GM18868 (cell line): ENCODE measurements around the gene ZFHX2.
"Not testable (repeated sequence)": the region's sequence is repeated elsewhere in the genome, so short reads cannot be mapped to it uniquely, and the experiment has no call there.

Experiments
- ATAC-seq: cut with Tn5 transposase; IDR thresholded peaks from one replicate; pipeline ENCODE4 v1.9.1; 2021; ENCODE audit warnings: mild to moderate bottlenecking, moderate library complexity; ENCODE audit not compliant: unreplicated experiment

The ZFHX2 gene

DNA sequence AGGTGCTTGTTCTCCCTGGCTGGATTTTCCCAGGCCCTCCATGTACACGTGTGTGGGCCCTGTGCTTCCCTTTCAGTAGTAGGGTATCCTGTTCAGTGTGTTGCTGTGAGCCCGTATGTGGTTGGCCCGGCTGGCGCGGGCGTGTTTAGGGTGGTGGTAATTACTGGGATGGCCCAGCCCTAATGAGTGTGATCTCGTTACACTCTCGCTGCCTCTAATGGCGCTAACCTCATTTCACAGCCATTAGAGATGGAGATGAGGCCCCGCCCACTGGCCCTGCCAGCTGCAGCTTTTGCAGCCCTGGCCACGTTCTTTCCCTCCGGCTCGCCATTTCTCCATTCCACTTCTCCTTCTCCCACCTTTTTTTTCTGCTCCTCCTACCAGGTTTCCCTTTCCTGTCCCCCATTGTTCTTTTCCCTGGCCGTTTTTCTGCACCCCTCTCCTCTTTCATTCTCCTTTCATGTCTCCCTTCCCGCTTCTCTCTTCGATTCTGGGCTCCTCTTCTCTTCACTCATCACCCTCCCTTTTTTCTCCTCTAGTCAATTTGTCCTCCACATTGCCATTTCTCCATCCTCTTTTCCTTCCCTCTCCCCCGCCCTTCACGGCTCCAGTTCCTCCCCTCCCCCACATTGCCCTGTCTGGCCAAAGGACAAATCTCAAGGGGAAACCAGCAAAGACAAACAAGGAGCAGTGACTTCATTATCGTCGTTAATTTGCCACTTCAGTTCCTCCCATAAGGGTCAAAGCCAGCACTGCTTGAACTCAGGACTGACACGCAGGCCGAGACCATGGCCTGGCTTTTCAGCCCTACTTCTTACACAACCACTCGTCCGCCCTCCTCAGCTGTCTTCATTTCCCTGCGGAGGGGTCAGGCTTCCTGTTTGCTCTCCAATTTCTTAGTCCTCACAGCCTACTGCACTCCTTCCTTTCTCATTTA is 6.8 kb downstream of the ZFHX2 start:
- no peak for ATAC-seq

DNA sequence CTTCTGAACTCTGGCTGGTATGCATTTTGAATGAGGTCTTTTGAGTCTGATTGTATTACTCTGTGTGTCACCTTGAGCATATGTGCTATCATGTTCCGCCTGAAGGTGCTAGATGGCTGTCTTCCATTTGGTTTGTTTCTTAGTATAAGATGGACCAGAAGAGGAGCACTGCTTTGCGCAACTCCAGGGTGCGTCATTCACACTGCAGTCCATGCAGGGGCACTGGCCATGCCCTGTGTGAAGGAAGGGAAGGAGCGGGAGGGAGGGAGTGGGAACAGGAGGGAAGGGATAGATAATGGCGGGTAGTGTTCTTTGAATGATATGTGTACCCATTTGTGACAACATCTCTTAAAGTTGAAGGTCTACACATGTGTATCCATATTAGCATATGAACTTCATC is 8.2 kb downstream of the ZFHX2 start:
- ATAC-seq = no peak

DNA sequence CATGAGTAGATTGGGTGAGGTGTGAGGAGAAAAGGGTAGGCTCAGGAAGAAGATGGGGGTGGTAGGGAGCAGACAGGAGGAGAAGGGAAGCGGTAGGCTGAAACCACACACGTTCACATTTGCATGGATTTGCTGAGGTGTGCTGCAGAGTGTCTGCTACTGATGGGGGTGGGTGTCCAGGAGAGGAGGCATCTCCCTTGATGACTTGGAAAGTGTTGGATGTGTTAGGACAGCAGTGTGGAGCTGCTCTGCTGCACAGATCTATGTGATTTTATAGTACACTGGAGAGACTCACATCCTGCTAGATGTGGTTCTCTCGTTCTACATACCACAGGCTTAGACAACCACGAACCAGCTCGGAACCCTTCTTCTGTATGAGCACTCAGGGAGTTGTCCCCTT is 9.3 kb downstream of the ZFHX2 start:
- no peak for ATAC-seq

DNA sequence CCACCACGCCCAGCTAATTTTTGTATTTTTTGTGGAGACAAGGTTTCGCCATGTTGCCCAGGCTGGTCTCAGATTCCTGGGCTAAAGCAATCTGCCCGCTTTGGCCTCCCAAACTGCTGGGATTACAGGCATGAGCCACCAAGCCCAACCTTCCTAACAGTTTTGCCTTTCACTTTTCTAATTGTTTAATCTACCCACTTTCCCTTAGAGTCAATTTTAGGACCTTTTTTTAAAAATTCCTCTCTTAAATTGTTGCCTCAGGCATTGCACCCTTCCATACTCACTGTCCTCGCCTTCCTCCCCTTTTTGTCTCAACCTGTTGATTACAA is 11.5 kb downstream of the ZFHX2 start:
- no peak for ATAC-seq

DNA sequence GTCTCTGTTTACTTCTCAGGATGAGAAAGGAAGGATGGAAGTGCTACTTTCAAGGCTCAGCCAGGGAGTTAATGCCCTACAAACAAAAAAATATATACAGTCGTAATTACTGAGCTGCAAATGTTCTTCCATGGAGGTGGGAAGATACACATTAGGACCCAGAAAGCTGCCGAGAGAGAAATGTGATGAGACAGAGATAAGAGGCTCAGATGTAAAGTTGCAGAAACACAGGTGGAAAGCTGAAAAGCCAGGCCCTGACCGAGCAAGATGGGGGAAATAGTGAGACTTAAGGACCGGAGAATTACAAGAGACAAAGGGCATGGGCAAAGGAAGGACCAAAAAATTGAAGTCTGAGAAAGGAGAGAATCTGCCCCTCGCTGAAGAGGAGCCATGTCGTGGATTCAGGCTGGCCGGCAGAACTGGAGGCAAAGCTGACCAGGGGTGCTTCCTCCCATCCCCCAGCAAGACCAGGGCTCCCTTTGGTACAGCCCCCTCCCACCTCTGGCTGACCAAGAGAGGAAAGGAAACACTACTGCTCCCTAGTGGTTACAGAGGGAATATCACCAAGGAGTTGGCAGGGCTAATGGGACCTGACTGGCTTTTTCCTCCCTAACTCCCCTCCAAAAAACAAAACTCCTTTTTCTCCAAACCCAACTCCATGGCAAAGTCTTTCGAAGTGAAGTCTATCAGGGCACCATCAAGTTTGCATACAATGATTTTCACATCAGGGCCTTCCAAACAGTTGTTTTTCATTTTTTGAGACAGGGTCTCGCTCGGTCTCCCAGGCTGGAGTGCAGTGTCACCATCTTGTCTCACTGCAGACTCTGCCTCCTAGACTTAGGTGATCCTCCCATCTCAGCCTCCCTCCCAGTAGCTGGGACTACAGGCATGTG is 12.1 kb downstream of the ZFHX2 start:
- no peak for ATAC-seq

DNA sequence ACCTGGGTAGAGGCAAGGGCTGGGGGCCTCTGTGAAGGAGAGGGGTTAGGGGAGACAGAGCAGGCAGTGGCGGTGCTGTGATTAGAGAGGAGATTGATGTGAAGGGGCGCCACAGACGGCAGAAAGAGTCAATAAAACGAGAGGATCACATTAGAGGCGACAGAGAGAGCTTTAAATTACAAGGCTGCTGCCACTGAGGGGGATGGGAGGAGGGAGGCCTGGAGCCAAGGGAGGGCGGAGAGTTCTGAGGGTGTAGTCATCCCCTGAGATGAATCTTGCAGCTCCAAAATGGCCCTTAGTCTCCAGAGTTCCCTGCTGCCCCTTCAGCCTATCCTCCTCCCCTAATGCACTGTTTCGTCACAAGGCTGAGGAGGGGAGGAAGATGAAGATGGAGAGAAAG is 12.8 kb downstream of the ZFHX2 start:
- ATAC-seq = no peak

DNA sequence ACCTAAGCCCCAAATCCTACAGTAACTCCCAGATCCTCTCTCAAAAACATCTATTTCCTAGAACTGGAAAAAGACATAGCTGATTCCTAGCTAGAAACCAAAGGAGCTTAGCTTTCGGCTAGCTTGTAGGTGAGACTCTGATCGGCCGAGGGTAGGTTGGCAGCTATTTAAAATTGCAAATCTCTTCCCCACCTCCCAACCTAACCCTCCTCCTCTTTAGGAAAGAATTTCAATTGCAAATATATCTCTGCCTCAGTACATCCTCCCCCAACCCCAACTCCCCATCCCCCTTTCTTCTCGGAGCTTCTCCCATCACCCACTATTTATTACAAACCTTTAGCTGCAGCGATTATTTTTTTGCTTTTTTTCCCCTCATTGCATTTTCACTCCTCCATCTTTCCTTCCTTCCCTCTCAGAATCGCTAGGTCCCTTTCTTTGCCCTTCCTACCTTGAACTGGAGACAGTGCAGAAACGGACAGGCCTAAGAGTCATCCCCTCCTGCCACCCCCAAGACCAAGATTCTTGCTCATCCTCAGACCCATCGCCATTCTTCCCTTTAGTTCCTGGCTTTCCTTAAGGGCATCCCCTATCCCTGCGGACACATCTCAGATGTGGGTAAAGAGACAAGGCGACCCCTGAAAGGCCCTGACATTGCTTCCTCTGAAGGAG is 13.4 kb downstream of the ZFHX2 start:
- ATAC-seq = no peak

DNA sequence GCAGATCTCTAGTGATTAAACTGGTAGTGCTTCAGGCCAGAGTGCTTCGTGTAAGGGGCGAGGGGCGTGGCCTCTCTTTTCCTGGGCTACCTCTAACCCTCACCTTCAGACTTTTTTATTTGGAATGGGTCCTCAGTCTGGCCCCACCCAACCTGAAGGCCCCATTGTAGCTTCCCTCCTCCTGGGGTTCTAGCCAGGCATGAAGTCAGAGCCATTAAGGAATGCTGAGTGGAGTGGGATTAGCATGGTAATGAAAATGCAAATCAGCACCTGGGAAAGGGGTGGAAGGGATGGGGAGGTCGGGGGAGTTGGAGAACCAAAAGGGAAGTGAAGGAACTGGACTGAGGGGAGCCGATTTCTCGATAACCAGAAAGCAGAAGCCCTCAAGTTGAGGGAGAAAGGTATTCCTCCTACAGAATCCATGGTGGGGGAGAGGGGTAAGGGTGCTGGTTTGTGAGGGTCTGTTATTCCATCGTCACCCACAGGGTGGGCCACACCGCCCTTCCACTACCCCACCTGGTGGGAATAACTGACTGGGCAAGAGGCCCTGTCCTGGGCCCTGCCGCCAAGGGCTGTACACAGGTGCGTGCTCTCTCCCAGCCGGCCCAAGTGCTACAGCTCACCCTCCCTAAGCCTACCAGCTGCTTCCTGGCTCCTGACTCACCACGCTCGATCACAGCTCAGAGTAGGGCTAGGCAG is 14.1 kb downstream of the ZFHX2 start:
- no peak for ATAC-seq

DNA sequence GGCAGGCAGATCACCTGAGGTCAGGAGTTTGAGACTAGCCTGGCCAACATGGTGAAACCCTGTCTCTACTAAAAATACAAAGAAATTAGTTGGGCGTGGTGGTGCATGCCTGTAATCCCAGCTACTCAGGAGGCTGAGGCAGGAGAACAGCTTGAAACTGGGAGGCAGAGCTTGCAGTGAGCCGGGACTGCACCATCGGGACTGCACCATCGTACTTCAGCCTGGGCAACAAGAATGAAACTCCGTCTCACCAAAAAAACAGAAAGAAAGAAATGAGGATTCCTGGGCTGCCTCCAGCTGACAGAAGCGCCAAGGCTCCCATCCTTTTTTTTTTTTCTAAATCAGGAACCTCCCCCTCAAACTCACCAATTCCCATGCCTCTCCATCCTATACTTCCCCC is 14.7 kb downstream of the ZFHX2 start:
- not testable (repeated sequence) for ATAC-seq

DNA sequence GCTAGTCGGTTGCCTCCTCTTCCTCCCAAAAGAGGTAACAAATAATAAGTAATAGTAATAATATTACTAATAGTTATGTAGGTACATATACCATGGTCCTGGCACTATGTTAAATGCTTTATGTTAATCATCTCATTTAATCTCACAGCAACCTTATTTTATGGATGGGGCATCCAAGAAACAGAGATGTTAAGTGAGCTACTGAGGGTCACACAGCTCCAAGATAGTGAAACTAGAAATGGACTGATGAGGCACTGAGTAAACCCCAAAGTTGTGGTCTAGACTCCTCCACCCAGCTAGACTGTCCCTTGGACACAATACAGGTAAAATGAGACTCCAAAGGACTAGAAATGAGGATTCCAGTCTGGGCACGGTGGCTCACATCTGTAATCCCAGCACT is 15.1 kb downstream of the ZFHX2 start:
- no peak for ATAC-seq

DNA sequence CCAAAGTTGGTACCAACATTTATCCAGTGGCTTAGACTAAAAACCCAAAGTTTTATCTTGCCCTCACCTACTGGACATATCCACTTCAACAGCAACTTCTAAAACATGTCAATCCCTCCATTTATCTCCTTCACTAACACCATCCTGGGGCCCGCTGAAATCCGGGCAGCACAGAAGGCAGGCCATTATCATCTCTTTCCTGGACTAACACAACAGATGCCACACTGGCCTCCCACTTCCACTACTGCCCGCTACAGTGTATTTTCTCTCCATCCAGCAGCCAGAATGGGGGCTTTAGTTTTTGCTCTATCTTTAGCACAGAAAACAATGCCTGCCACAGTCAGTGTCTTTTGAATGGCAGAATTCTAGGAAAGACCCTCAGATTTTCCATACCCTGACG is 15.6 kb downstream of the ZFHX2 start:
- no peak for ATAC-seq

DNA sequence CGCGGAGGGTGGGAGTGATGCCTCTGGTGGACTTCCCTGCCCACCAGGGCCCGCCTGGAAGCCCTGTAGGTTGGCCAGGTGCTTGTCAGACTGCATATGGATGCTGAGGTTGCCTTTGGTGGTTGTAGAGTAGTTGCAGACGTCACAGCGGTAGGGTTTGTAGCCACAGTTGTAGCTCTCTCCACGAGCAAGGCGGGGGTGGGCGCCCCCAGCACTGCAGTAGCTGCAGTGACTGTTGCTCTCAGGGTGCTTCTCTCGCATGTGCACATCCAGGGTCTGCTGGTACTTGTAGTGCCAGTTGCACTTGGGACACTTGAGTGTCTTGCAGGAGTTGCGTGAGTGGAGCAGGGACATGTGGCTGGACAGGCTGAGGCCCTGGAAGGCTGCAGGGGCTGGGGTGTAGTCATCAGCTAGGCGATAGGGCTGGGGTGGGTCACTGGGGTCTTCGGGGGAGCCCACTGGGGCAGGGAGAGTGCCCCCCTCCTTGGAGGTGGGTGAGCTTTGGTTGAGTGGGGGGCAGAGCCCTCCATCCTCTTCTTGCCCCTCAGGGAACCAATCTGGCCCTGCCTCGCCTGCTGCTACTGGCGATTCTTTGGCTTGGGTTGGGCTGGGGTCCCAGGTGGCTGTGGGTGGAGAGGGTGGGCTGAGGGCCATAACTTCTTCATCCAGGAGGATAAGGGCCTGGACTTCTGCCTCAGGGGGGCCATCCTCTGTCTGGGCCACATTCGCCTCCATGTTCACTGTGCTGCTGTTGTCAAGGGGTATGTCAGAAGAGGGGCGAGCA is 17.7 kb downstream of the ZFHX2 start:
- ATAC-seq = no peak

DNA sequence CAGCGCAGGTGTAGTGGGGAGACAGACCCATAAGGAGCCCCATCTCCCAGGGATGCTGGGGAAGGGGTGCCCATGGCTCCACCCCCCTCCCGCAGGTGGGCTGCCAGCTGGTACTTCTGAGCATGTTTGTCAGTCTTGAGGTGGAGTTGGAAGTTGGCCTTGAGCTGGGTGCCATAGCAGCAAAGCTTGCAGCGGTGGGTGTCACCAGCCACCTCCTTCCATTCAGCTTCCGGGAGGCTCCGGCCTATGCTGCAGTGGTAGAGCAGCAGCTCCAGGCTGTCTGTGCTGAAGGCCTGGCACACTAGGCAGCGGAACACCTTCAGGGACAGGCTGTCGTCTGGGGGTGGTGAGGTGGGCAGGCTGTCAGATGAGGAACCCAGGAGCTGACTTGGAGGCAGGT is 18.9 kb downstream of the ZFHX2 start:
- no peak for ATAC-seq

DNA sequence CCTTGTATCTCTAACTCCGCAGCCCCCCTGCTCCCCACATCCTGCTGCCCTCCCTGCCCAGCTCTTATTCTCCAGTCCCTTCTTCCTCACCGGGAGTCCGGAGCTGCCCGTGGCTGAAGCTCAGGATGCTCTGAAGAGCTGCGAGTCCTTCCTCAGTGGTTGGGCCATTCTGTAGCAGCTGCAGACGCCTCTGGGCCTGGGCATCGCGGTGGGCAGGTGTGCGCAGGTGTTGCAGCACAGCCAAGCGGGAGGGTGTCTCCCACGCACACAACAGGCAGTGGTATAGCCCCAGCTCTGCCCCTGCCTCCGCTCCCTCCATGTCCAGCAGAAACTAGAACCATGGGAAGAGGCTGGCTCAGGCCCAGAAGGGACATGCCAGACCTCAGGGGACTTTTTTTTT is 20.2 kb downstream of the ZFHX2 start:
- no peak for ATAC-seq

DNA sequence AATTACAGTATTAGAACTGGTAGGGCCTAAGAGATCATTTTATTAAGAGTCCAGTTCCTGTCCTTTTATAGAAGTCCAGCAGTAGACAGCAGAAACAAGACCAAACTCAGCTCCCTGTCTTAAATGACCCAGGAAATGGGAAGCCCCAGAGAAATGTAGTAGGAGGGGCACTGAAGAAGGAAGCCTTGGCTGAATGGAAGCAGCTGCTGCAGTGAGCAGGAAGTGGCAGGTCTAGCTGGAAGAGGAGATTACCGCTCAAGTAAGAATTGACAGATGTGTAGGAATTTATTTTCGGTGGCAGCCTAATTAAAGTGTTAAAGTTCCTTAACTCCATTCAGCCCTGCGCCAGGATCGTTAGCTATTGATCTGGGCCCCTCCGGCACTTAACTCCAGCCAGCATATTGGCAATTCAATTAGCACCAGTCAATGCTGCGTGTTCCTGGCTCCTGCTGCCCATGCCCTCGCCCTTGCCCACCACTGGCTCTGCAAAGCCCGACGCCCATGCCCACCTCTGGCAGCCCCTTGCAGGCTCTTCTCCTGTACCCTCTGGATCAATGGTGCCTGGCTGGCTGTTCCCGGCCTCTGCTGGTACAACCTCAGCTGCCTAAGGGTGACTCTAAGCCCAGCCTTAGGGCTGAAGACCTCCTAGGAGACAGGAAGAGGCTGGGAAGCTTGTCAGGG is 21.1 kb downstream of the ZFHX2 start:
- no peak for ATAC-seq

DNA sequence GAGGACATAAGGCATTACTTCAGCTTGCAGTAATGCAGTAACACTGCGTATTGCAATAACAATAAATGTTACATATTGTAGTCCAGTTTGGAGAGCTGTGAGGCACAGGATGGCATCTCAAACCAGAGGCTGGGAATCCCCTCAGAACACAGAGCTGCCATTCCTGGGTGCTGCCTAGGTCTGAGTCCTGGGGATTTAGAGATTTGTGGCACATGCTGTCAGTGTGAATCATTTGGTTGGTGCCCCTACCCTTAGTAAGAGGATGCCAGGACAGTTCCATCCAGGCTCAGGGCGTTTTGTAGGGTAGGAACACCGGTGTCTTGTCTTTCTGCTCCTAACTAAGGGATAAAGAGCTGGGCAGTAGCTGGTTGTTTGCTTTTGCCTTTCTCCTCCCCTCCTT is 22.5 kb downstream of the ZFHX2 start:
- ATAC-seq = no peak

DNA sequence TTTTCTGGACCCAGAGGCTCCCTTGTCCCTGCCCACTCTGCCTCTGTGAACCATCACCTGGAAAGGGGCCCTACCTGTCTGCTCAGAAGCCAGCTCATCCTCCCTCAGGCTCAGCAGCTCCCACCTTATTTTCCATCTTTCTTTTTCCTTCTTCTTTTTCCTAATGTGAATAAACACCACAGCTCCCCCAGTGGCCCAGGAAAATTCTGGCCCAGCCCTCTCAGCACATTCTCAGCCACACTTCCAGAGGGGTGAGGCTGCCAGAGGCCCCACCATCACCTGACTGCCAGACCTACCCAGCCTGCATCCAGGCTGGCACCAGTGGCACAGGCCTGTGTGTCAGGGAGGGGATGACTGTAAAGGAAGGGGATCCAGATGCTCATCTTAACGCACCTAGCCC is 23.0 kb downstream of the ZFHX2 start:
- ATAC-seq = no peak

DNA sequence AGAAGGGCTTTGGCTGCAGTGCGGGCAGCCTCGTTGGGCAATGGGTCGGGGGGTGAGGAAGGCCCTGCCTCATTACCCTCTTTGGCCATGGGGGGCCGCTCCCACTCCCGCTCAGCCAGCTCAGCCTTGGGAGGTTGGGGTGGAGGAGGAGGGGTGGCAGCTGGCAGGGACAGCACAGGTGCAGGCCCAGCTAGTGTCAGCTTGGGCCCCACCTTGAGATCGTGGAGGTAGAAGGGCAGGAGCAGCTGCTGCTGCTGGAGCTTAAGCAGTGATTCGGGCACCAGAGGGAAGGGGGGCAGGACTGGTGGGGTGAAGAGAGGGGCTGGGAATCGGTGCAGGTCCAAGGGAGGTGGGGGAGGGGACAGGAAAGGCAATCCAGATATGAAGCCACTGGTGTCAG is 26.0 kb downstream of the ZFHX2 start:
- ATAC-seq = no peak

DNA sequence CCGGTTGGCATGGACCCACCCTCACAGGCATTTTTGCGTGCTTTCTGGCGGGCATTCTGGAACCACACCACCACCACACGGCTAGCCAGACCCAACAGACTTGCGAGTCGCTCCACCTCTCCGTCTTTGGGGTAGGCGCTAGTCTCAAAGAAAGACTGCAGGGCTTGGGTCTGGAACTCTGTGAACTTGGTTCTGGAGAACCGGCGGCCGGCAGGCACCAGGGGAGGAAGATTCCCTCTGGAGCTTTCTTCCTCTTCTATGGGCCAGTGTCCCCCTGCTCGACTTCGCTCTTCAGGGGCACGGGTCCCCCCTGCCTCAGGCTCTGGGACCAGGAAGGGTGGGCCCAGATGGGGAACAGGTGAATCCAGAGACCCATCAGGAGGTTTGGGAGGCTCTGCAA is 26.6 kb downstream of the ZFHX2 start:
- no peak for ATAC-seq
